Coronary artery (tissue), 2 donors: ENCODE results near the gene OR11L1.

ENCODE experiments used
- DNase-seq: peaks from one replicate; pipeline ENCODE4 v3.0.0-alpha.2; 2017; ENCODE audit warnings: low spot score
- H3K27ac ChIP-seq, 2 donors: fragments of 200-600 bp; sonication (generic); one replicate each; pipeline ENCODE4 v1.5.1; 2016 to 2019
- H3K4me3 ChIP-seq: fragments of 200-600 bp; sonication (generic); 2 replicates; pipeline ENCODE4 v1.5.1; 2016; ENCODE audit warnings: mild to moderate bottlenecking, moderate library complexity
- TF ChIP-seq, protein P1 (sequence below): fragments of 200-600 bp; sonication (generic); IDR thresholded peaks from one replicate; pipeline ENCODE4 v1.5.1; 2019; ENCODE audit warnings: antibody characterized with exemption

The OR11L1 gene, protein sequence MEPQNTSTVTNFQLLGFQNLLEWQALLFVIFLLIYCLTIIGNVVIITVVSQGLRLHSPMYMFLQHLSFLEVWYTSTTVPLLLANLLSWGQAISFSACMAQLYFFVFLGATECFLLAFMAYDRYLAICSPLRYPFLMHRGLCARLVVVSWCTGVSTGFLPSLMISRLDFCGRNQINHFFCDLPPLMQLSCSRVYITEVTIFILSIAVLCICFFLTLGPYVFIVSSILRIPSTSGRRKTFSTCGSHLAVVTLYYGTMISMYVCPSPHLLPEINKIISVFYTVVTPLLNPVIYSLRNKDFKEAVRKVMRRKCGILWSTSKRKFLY

DNA sequence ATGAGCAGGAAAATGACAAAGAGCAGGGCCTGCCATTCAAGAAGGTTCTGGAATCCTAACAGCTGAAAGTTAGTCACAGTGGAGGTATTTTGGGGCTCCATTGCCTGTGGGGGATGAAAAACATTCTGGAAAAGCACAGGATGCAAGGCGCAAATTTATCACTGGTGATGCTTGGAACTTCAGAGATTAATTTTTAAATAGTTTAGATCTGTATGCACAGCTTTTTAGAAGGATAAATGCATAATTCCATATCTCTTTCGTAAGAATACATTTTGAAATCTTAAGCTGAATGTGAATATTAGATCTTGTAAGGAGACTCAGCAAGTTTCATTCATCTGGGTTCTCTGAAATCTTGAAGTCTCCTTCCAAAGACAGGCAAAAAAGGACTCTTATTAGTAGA, at the start of gene OR11L1:
Gene OR11L1, minus strand, starts transcription at position 101 of the 400 bp plus-strand sequence. Its CDS starts 0 bp downstream, at position 101.
- TF ChIP-seq, protein P1, sequence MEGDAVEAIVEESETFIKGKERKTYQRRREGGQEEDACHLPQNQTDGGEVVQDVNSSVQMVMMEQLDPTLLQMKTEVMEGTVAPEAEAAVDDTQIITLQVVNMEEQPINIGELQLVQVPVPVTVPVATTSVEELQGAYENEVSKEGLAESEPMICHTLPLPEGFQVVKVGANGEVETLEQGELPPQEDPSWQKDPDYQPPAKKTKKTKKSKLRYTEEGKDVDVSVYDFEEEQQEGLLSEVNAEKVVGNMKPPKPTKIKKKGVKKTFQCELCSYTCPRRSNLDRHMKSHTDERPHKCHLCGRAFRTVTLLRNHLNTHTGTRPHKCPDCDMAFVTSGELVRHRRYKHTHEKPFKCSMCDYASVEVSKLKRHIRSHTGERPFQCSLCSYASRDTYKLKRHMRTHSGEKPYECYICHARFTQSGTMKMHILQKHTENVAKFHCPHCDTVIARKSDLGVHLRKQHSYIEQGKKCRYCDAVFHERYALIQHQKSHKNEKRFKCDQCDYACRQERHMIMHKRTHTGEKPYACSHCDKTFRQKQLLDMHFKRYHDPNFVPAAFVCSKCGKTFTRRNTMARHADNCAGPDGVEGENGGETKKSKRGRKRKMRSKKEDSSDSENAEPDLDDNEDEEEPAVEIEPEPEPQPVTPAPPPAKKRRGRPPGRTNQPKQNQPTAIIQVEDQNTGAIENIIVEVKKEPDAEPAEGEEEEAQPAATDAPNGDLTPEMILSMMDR = no peak
- DNase-seq = no peak
- Histone ChIP-seq H3K27ac (no peak within 1 kb of the TSS), H3K4me3 (no peak within 1 kb of the TSS)

DNA sequence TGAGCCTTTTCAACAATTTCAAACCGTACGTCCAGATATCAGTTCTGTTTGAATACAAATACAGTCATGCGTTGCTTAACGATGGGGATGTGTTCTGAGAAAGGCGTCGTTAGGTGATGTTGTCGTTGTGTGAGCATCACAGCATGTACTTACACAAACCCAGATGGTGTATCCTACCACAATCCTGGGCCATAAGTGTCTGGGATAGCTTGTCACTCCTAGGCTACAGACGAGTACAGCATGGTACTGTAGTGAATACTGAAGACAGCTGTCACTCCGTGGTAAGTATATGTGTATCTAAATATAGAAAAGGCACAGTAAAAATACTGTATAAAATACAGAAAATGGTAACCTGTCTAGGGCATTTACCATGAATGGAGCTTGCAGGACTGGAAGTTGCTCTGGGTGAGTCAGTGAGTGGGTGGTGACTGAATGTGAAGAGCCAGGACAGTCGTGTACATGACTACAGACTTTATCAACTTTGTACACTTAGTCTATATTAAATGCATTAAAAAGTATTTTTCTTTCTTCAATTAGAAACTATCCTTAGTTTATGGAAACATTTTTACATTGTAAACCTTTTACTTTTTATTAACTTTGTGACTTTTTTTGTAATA, 43.2 kb upstream of the OR11L1 start:
- no peak for DNase-seq
- H3K4me3 ChIP-seq = no peak overlapping the region
- TF ChIP-seq, protein P1 = no peak
- H3K27ac ChIP-seq = no peak overlapping the region

GRCh38 chr1:247883346-247883745, 41.6 kb upstream of the OR11L1 start:
- Histone ChIP-seq H3K4me3 (no peak overlapping the region), H3K27ac (no peak overlapping the region)
- DNase-seq = no peak
- TF ChIP-seq, protein P1 = no peak

DNA sequence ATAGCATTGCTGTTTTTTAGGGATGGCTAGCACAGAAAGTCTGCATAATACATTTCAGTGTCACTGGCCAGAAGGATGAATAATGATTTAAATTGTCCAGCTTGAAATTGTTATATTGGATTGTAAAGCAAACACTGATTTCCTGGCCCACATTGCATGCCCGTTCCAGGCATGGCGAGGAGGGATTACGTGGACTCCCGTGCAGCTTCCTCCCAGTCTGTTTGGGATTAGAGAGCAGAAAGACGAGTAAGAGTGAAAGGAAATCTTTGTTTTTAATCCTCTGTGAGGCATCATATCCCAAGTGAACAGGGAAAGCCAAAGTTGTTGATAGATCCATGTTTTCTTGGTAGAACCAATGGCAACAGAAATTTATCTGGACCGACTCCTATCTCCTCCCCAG, 23.7 kb upstream of the OR11L1 start:
- no peak overlapping the region for H3K27ac ChIP-seq
- no peak overlapping the region for H3K4me3 ChIP-seq
- TF ChIP-seq, protein P1 = no peak
- DNase-seq = no peak

- Histone ChIP-seq H3K27ac (no peak overlapping the region), H3K4me3 (no peak overlapping the region)
- DNase-seq = no peak
- TF ChIP-seq, protein P1 = no peak
Measured at GRCh38 chr1:247864644-247865043, 22.9 kb upstream of the OR11L1 start.

DNA sequence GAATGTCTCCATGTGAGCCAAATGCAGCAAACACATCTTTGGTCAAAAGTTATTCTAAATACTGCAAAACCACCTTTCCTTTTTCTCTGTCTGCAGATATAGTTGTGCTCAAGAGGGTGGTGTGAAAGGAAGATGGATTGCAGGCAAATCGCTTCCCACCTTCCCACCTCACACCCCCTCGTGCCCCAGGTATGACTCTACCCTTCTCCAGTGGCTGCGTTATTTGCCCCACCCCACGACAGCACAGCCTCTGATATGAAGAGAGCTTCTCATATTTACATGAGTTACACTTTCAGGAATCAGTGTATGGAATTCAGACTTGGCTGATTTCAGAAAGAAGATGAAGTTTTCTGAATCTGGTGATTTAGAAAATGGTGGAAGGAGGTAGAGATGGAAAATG, 21.1 kb upstream of the OR11L1 start:
- no peak for DNase-seq
- H3K27ac ChIP-seq = no peak overlapping the region
- no peak overlapping the region for H3K4me3 ChIP-seq
- TF ChIP-seq, protein P1 = no peak
